NCI-H2107 treated with DMSO at 0.1 percent for 48 hours (cell line): Measurements from ENCODE around the gene PLXNA4.

Experiments used
- DNase-seq: peaks from one replicate; lab custom pipeline; 2025; ENCODE audit not compliant: unreplicated experiment; lab: John Stamatoyannopoulos, UW

PLXNA4 gene

GRCh38 chr7:132537456-132538145 lies 38.7 kb downstream of the PLXNA4 start:
- no peak for DNase-seq

GRCh38 chr7:132536654-132537395 lies 39.4 kb downstream of the PLXNA4 start:
- no peak for DNase-seq

- DNase-seq: no peak
These were observed 42.4 kb downstream of the PLXNA4 start for GRCh38 chr7:132533916-132534315.

GRCh38 chr7:132532281-132532680 lies 44.0 kb downstream of the PLXNA4 start:
- no peak for DNase-seq

GRCh38 chr7:132531562-132531961 lies 44.7 kb downstream of the PLXNA4 start:
- no peak for DNase-seq

GRCh38 chr7:132528695-132529094 lies 47.6 kb downstream of the PLXNA4 start:
- DNase-seq: no peak

- DNase-seq: no peak
These were observed 48.5 kb downstream of the PLXNA4 start for GRCh38 chr7:132527467-132528410.

- DNase-seq: no peak
These were observed 50.0 kb downstream of the PLXNA4 start for GRCh38 chr7:132526111-132526740.

- DNase-seq: no peak
These were observed 54.8 kb downstream of the PLXNA4 start for GRCh38 chr7:132521423-132521822.

GRCh38 chr7:132520591-132521280 lies 55.5 kb downstream of the PLXNA4 start:
- no peak for DNase-seq

- no peak for DNase-seq
These were observed 56.3 kb downstream of the PLXNA4 start for GRCh38 chr7:132519936-132520335.

GRCh38 chr7:132518839-132519173 lies 57.5 kb downstream of the PLXNA4 start:
- DNase-seq: no peak

GRCh38 chr7:132518102-132518838 lies 58.0 kb downstream of the PLXNA4 start:
- no peak for DNase-seq

- DNase-seq: no peak
These were observed 60.0 kb downstream of the PLXNA4 start for GRCh38 chr7:132516042-132516840.

GRCh38 chr7:132515181-132515580 lies 61.1 kb downstream of the PLXNA4 start:
- no peak for DNase-seq

GRCh38 chr7:132514430-132514829 lies 61.8 kb downstream of the PLXNA4 start:
- no peak for DNase-seq

GRCh38 chr7:132511921-132512320 lies 64.3 kb downstream of the PLXNA4 start:
- no peak for DNase-seq

GRCh38 chr7:132511387-132511786 lies 64.9 kb downstream of the PLXNA4 start:
- DNase-seq: no peak

GRCh38 chr7:132509643-132510042 lies 66.6 kb downstream of the PLXNA4 start:
- DNase-seq: no peak
